B cell (primary cell): ENCODE results near the gene ABHD6. TPM values are rescaled to one million over a fixed set of nuclear protein-coding genes. Genes with fewer than 3 reads are reported as not detected.

Source experiments
- ATAC-seq: fragments of 200-7000 bp; cut with Tn5 transposase; one replicate; pipeline ENCODE4 v1.10.0; 2021; ENCODE audit warnings: low read depth, mild to moderate bottlenecking, moderate number of reproducible peaks, moderate library complexity
- CTCF ChIA-PET: fragments of 350-600 bp; sonication (Branson Sonifier 250); formaldehyde crosslinking; loops from one replicate; lab custom pipeline; 2021; ENCODE audit warnings: antibody characterized with exemption, inconsistent platforms; lab: Charles Lee
- POLR2A ChIA-PET: fragments of 350-600 bp; sonication (Branson Sonifier 250); formaldehyde crosslinking; loops from one replicate; lab custom pipeline; 2021; ENCODE audit warnings: antibody characterized with exemption; lab: Charles Lee
- DNase-seq: peaks from one replicate; pipeline ENCODE4 v3.0.0; 2013
- H2AFZ ChIP-seq: 2 replicates; pipeline ENCODE4 v1.6.1; 2012; ENCODE audit warnings: mild to moderate bottlenecking, low read depth, low read length; ENCODE audit not compliant: insufficient read depth, poor library complexity, severe bottlenecking
- H3K27ac ChIP-seq, 2 donors: 1 replicate in 1 of 2; 2 replicates in 1 of 2; pipeline ENCODE4 v1.5.1; 2012 to 2013; ENCODE audit warnings: low read length in 2 of 2, mild to moderate bottlenecking in 2 of 2, moderate library complexity in 1 of 2
- H3K27me3 ChIP-seq, 4 experiments: fragments of 200-600 bp in 1 of 4; sonication (generic) in 1 of 4; replicated peaks in 1 of 4; 1 replicate in 2 of 4; 2 replicates in 2 of 4; pipeline versions ENCODE4 v1.6.1 to v1.7.0; 2013 to 2016; ENCODE audit warnings: low read length in 3 of 4, mild to moderate bottlenecking in 2 of 4, mixed read lengths in 1 of 4, moderate library complexity in 1 of 4; ENCODE audit not compliant: insufficient read depth in 4 of 4, control insufficient read depth in 3 of 4; ENCODE audit errors: control extremely low read depth in 1 of 4
- H3K36me3 ChIP-seq, 2 experiments: replicated peaks in 1 of 2; 1 replicate in 1 of 2; 2 replicates in 1 of 2; pipeline versions ENCODE4 v1.6.1 to v1.7.1; 2013; ENCODE audit warnings: low read length in 1 of 2; ENCODE audit not compliant: insufficient read depth in 2 of 2, control insufficient read depth in 1 of 2; ENCODE audit errors: control extremely low read depth in 1 of 2, extremely low read depth in 1 of 2
- H3K4me1 ChIP-seq, 2 donors: fragments of 200-600 bp in 1 of 2; sonication (generic) in 1 of 2; 1 replicate in 1 of 2; 2 replicates in 1 of 2; pipeline versions ENCODE4 v1.5.1 to v1.6.1; 2013 to 2017; ENCODE audit warnings: low read length in 2 of 2; ENCODE audit not compliant: control insufficient read depth in 2 of 2, insufficient read depth in 2 of 2
- H3K4me2 ChIP-seq: replicated peaks from 2 replicates; pipeline ENCODE3; 2012; ENCODE audit warnings: mild to moderate bottlenecking, low read depth, low read length; ENCODE audit not compliant: poor library complexity, severe bottlenecking
- H3K4me3 ChIP-seq, 5 experiments: fragments of 200-600 bp in 1 of 5; sonication (generic) in 1 of 5; 1 replicate in 3 of 5; 2 replicates in 2 of 5; pipeline versions ENCODE4 v1.5.1 to v1.7.0; 2011 to 2016; ENCODE audit warnings: low read length in 4 of 5, mild to moderate bottlenecking in 4 of 5, low read depth in 2 of 5, control low read depth in 1 of 5, moderate library complexity in 1 of 5; ENCODE audit not compliant: insufficient read depth in 1 of 5; ENCODE audit errors: control extremely low read depth in 1 of 5, extremely low read depth in 1 of 5
- H3K79me2 ChIP-seq: fragments of 200-600 bp; sonication (generic); one replicate; pipeline ENCODE4 v1.6.0; 2016; ENCODE audit warnings: low read length; ENCODE audit not compliant: control insufficient read depth, insufficient read depth
- H3K9ac ChIP-seq: fragments of 200-600 bp; sonication (generic); 2 replicates; pipeline ENCODE4 v1.6.1; 2017; ENCODE audit warnings: mild to moderate bottlenecking, low read length, moderate library complexity
- H3K9me3 ChIP-seq, 3 donors: one replicate each; pipeline versions ENCODE4 v1.6.1 to v1.7.1; 2013; ENCODE audit warnings: low read length in 2 of 3; ENCODE audit not compliant: control insufficient read depth in 2 of 3, insufficient read depth in 1 of 3; ENCODE audit errors: control extremely low read depth in 1 of 3
- H4K20me1 ChIP-seq: 2 replicates; pipeline ENCODE4 v1.6.0; 2012; ENCODE audit warnings: mild to moderate bottlenecking, low read length; ENCODE audit not compliant: insufficient read depth, control insufficient read depth, poor library complexity, severe bottlenecking
- H3K27ac Mint-ChIP-seq: one replicate; pipeline ENCODE4 v1.8.0; 2021; ENCODE audit warnings: mixed read lengths
- H3K27me3 Mint-ChIP-seq: one replicate; pipeline ENCODE4 v1.8.0; 2021; ENCODE audit warnings: mixed read lengths
- H3K4me1 Mint-ChIP-seq: one replicate; pipeline ENCODE4 v1.8.0; 2021; ENCODE audit warnings: mixed read lengths
- H3K4me3 Mint-ChIP-seq: one replicate; pipeline ENCODE4 v1.8.0; 2021; ENCODE audit warnings: mixed read lengths
- H3K9me3 Mint-ChIP-seq: one replicate; pipeline ENCODE4 v1.8.0; 2022; ENCODE audit warnings: mixed read lengths; ENCODE audit not compliant: insufficient read depth
- EZH2 ChIP-seq: IDR thresholded peaks from 2 replicates; pipeline ENCODE4 v1.6.1; 2012; ENCODE audit warnings: borderline replicate concordance, low read depth, mild to moderate bottlenecking, moderate library complexity, low read length; ENCODE audit not compliant: insufficient read depth, poor library complexity, severe bottlenecking
- WGBS: methylation state at CpG from one replicate; pipeline ENCODE4 v1.1.5; 2013; ENCODE audit warnings: missing lambda C conversion rate; ENCODE audit not compliant: insufficient coverage; 5-methylcytosine and 5-hydroxymethylcytosine counted together
- intact Hi-C: fragments of 100-400 bp; cut with micrococcal nuclease; formaldehyde crosslinking; loops from one replicate; pipeline ENCODE4 v1.10.0; 2022
- polyA plus RNA-seq: library from polyadenylated mRNA; depleted of rRNA; stranded (reverse); fragments of >200 nt; gene quantifications from 2 replicates; pipeline ENCODE4 v1.2.3, GENCODE V29; 2012
- total RNA-seq, 2 donors: library from RNA; stranded (reverse); fragments of 120-200 nt in 1 of 2; gene quantifications; 1 replicate in 1 of 2; 2 replicates in 1 of 2; pipeline versions ENCODE4 v1.2.3 to v1.2.4, GENCODE V29; 2013 to 2022
- TF ChIP-seq, protein P1 (sequence below): fragments of 200-600 bp; IDR thresholded peaks from one replicate; pipeline ENCODE4 v1.8.0; 2022; ENCODE audit warnings: antibody characterized with exemption, mild to moderate bottlenecking

Gene ABHD6
- total and polyA plus RNA-seq, 2 donors (not counting 1 experiment from before 2014, with no cell fraction given), result 4.5 to 24.2 TPM

DNA sequence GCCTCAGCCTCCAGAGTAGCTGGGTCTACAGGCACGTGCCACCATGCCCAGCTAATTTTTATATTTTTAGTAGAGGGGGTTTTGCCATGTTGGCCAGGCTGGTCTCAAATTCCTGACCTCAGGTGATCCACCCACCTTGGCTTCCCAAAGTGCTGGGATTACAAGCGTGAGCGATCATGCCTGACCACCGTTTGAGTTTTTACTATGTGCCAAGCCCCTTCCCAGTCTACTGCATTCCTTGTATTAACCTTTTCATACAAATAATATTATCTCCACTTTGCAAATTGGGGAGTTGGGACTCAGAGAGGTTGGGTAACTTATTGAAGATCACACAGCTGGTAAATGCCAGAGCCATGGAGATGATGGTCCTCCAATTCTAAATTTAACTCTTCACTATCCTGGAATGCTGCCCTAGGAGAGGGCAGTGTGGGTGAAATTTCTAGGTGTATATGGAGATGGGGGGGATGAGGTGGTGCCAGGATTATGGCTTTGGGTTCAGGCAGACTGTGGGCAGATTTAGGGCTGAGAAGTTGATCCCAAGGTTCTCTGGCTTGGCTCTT, 94.1 kb downstream of the ABHD6 start:
- Mint-ChIP-seq H3K4me3 (peak overlapping the region; percentile 81), H3K4me1 (peaks cover 45% of the 10 kb centered on the region), H3K27ac (peak overlapping the region; percentile 50), H3K9me3 (no peaks in the 10 kb centered on the region), H3K27me3 (no peaks in the 10 kb centered on the region)
- H3K27ac ChIP-seq, result no peak overlapping the region
- H3K9ac ChIP-seq, result peak overlapping the region; percentile 80
- DNase-seq (no peak), ATAC-seq (no peak)
- peak overlapping the region; percentile 98 for H3K4me2 ChIP-seq
- 93% methylated on average over 3 of the region's 4 CpGs for WGBS
- H4K20me1 ChIP-seq, result peaks cover 8% of the 10 kb centered on the region
- H3K36me3 ChIP-seq, result peaks cover 0 to 2% of the 10 kb centered on the region in 2 experiments
- CTCF ChIA-PET, result interaction anchor here (0.6 to 10.2 kb wide), 11 partner anchors 11 to 202 kb away, joined by 3 to 349 read pairs (median 46); partner anchors contain the start of genes HTD2, KCTD6 and RPP14
- peaks cover 24 to 31% of the 10 kb centered on the region in 2 donors for H3K4me1 ChIP-seq
- no peak overlapping the region for H2AFZ ChIP-seq
- peaks cover 60% of the 10 kb centered on the region for H3K79me2 ChIP-seq
- POLR2A ChIA-PET, result interaction anchor here (1.0 to 11.4 kb wide), 2 partner anchors 21 to 54 kb away, joined by 3 to 182 read pairs; no protein-coding TSS in a partner anchor
- TF ChIP-seq, protein P1, sequence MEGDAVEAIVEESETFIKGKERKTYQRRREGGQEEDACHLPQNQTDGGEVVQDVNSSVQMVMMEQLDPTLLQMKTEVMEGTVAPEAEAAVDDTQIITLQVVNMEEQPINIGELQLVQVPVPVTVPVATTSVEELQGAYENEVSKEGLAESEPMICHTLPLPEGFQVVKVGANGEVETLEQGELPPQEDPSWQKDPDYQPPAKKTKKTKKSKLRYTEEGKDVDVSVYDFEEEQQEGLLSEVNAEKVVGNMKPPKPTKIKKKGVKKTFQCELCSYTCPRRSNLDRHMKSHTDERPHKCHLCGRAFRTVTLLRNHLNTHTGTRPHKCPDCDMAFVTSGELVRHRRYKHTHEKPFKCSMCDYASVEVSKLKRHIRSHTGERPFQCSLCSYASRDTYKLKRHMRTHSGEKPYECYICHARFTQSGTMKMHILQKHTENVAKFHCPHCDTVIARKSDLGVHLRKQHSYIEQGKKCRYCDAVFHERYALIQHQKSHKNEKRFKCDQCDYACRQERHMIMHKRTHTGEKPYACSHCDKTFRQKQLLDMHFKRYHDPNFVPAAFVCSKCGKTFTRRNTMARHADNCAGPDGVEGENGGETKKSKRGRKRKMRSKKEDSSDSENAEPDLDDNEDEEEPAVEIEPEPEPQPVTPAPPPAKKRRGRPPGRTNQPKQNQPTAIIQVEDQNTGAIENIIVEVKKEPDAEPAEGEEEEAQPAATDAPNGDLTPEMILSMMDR, result no peak
- no peak for TF ChIP-seq EZH2
- H3K27me3 ChIP-seq, result no peaks in the 10 kb centered on the region
- no peak overlapping the region for H3K4me3 ChIP-seq
- no peaks in the 10 kb centered on the region for H3K9me3 ChIP-seq
- intact Hi-C loops, result loop anchor here (1.0 kb wide), 1 partner anchor 25 kb away; the partner anchor contains the start of genes HTD2 and RPP14
